H9 (cell line): ENCODE results near the gene CD47. TPM values are rescaled to one million over a fixed set of nuclear protein-coding genes. Genes with fewer than 3 reads are reported as not detected.

Source experiments
- DNase-seq: peaks from one replicate; pipeline ENCODE4 v3.0.0-alpha.2; 2017
- H2AFZ ChIP-seq: one replicate; pipeline ENCODE4 v1.6.1; 2013; ENCODE audit warnings: mild to moderate bottlenecking, low read length, control low read depth, moderate library complexity
- H2AK5ac ChIP-seq: 2 replicates; pipeline ENCODE4 v1.6.1; 2013; ENCODE audit warnings: low read length, control low read depth, mixed read lengths; ENCODE audit not compliant: insufficient read length
- H2BK120ac ChIP-seq: one replicate; pipeline ENCODE4 v1.6.1; 2013; ENCODE audit warnings: low read depth, mild to moderate bottlenecking, low read length, control low read depth, inconsistent platforms; ENCODE audit not compliant: poor library complexity, severe bottlenecking
- H2BK12ac ChIP-seq: 2 replicates; pipeline ENCODE4 v1.6.1; 2013; ENCODE audit warnings: low read length, control low read depth, mixed read lengths, low read depth; ENCODE audit not compliant: insufficient read length
- H2BK15ac ChIP-seq: 2 replicates; pipeline ENCODE4 v1.6.1; 2013; ENCODE audit warnings: low read depth, low read length, control low read depth
- H2BK20ac ChIP-seq: one replicate; pipeline ENCODE4 v1.6.1; 2013; ENCODE audit warnings: low read depth, mild to moderate bottlenecking, low read length, control low read depth, inconsistent platforms; ENCODE audit not compliant: poor library complexity, severe bottlenecking
- H2BK5ac ChIP-seq: 2 replicates; pipeline ENCODE4 v1.6.1; 2013; ENCODE audit warnings: low read length, control low read depth, mixed read lengths; ENCODE audit not compliant: insufficient read length
- H3K14ac ChIP-seq: 2 replicates; pipeline ENCODE4 v1.6.1; 2013; ENCODE audit warnings: low read length, control low read depth; ENCODE audit not compliant: insufficient read depth
- H3K18ac ChIP-seq: 2 replicates; pipeline ENCODE4 v1.6.1; 2013; ENCODE audit warnings: low read depth, mild to moderate bottlenecking, mixed read lengths, low read length, control low read depth; ENCODE audit not compliant: insufficient read length
- H3K23ac ChIP-seq: 2 replicates; pipeline ENCODE4 v1.6.1; 2013; ENCODE audit warnings: low read length, control low read depth, mixed read lengths, low read depth; ENCODE audit not compliant: insufficient read length
- H3K23me2 ChIP-seq: 2 replicates; pipeline ENCODE4 v1.6.1; 2013; ENCODE audit warnings: low read depth, mild to moderate bottlenecking, mixed read lengths, low read length, control low read depth; ENCODE audit not compliant: insufficient read length, poor library complexity, severe bottlenecking
- H3K27ac ChIP-seq: 2 replicates; pipeline ENCODE4 v1.5.1; 2013; ENCODE audit warnings: low read length, control low read depth, mixed read lengths, low read depth; ENCODE audit not compliant: insufficient read length
- H3K27me3 ChIP-seq: 2 replicates; pipeline ENCODE4 v1.6.1; 2013; ENCODE audit warnings: low read length, control low read depth, inconsistent platforms; ENCODE audit not compliant: insufficient read depth
- H3K4ac ChIP-seq: 2 replicates; pipeline ENCODE4 v1.6.1; 2013; ENCODE audit warnings: low read depth, mild to moderate bottlenecking, control low read depth, inconsistent platforms, low read length, moderate library complexity
- H3K4me1 ChIP-seq: 2 replicates; pipeline ENCODE4 v1.6.1; 2013; ENCODE audit warnings: low read length, control low read depth, inconsistent platforms; ENCODE audit not compliant: insufficient read depth
- H3K4me2 ChIP-seq: 2 replicates; pipeline ENCODE4 v1.6.1; 2013; ENCODE audit warnings: low read length, control low read depth, mixed read lengths; ENCODE audit not compliant: insufficient read length, insufficient read depth
- H3K56ac ChIP-seq: 2 replicates; pipeline ENCODE4 v1.6.1; 2013; ENCODE audit warnings: low read depth, mild to moderate bottlenecking, mixed read lengths, low read length, control low read depth; ENCODE audit not compliant: insufficient read length
- H3K79me1 ChIP-seq: 2 replicates; pipeline ENCODE4 v1.6.1; 2013; ENCODE audit warnings: low read depth, mild to moderate bottlenecking, moderate library complexity, low read length, control low read depth, inconsistent platforms; ENCODE audit not compliant: insufficient read depth, poor library complexity, severe bottlenecking
- H3K79me2 ChIP-seq: 2 replicates; pipeline ENCODE4 v1.6.1; 2013; ENCODE audit warnings: low read length, control low read depth, inconsistent platforms; ENCODE audit not compliant: insufficient read depth
- H3K9ac ChIP-seq: 2 replicates; pipeline ENCODE4 v1.6.1; 2013; ENCODE audit warnings: low read length, control low read depth, mixed read lengths; ENCODE audit not compliant: insufficient read length; ENCODE audit errors: extremely low read depth
- H3K9me3 ChIP-seq: one replicate; pipeline ENCODE4 v1.6.1; 2013; ENCODE audit warnings: low read depth, low read length, inconsistent platforms; ENCODE audit not compliant: control insufficient read depth
- H3T11ph ChIP-seq: one replicate; pipeline ENCODE4 v1.6.1; 2013; ENCODE audit warnings: mild to moderate bottlenecking, low read length, control low read depth, inconsistent platforms
- H4K20me1 ChIP-seq: one replicate; pipeline ENCODE4 v1.6.1; 2013; ENCODE audit not compliant: control insufficient read depth, insufficient read length, insufficient read depth
- H4K5ac ChIP-seq: 2 replicates; pipeline ENCODE4 v1.6.1; 2013; ENCODE audit warnings: low read depth, mild to moderate bottlenecking, mixed read lengths, low read length, control low read depth; ENCODE audit not compliant: insufficient read length
- H4K8ac ChIP-seq: replicated peaks from 2 replicates; pipeline ENCODE4 v1.6.1; 2013; ENCODE audit warnings: low read length, control low read depth, mixed read lengths, low read depth; ENCODE audit not compliant: insufficient read length
- H4K91ac ChIP-seq: 2 replicates; pipeline ENCODE4 v1.6.1; 2013; ENCODE audit warnings: low read depth, mild to moderate bottlenecking, moderate library complexity, mixed read lengths, low read length, control low read depth; ENCODE audit not compliant: insufficient read length
- H3K27ac Mint-ChIP-seq, 3 experiments: 2 replicates in 2 of 3; 3 replicates in 1 of 3; pipeline ENCODE4 v1.8.0; 2020 to 2021; ENCODE audit warnings: mixed read lengths in 3 of 3, mild to moderate bottlenecking in 1 of 3, moderate library complexity in 1 of 3
- H3K27me3 Mint-ChIP-seq: 2 replicates; pipeline ENCODE4 v1.8.0; 2021; ENCODE audit warnings: low read depth, mild to moderate bottlenecking, moderate library complexity, mixed read lengths
- H3K36me3 Mint-ChIP-seq, 3 experiments: 2 replicates in 2 of 3; 3 replicates in 1 of 3; pipeline ENCODE4 v1.8.0; 2020 to 2021; ENCODE audit warnings: low read depth in 3 of 3, mixed read lengths in 3 of 3; ENCODE audit not compliant: insufficient read depth in 1 of 3
- H3K4me1 Mint-ChIP-seq, 2 experiments: 2 replicates each; pipeline ENCODE4 v1.8.0; 2020; ENCODE audit warnings: mixed read lengths in 2 of 2
- H3K4me3 Mint-ChIP-seq, 2 experiments: 2 replicates in 1 of 2; 3 replicates in 1 of 2; pipeline ENCODE4 v1.8.0; 2020 to 2021; ENCODE audit warnings: mild to moderate bottlenecking in 2 of 2, mixed read lengths in 2 of 2, moderate library complexity in 1 of 2
- H3K9me3 Mint-ChIP-seq, 2 experiments: 2 replicates in 1 of 2; 3 replicates in 1 of 2; pipeline ENCODE4 v1.8.0; 2020; ENCODE audit warnings: mild to moderate bottlenecking in 2 of 2, mixed read lengths in 2 of 2, moderate library complexity in 1 of 2
- CTCF ChIP-seq: fragments of 200-600 bp; sonication (generic); conservative IDR thresholded peaks from 3 replicates; pipeline ENCODE4 v1.8.0; 2021; ENCODE audit warnings: antibody characterized with exemption, mild to moderate bottlenecking
- WGBS: extraction: QIAGEN DNeasy Blood & Tissue Kit; methylation state at CpG from one replicate; pipeline ENCODE4 v1.1.7; 2013; ENCODE audit warnings: missing lambda C conversion rate, low lambda C conversion rate, mixed read lengths; ENCODE audit not compliant: insufficient read length; ENCODE audit errors: extremely low coverage; 5-methylcytosine and 5-hydroxymethylcytosine counted together
- total RNA-seq: library from RNA; stranded (reverse); gene quantifications from 2 replicates; pipeline ENCODE4 v1.2.1, GENCODE V29; 2021

Gene CD47
- total RNA-seq, 1 experiment from 2014 or later, result 15.4 TPM

GRCh38 chr3:108004647-108005046 lies 86.2 kb downstream of the CD47 start:
- peaks cover 3 to 8% of the 10 kb centered on the region in 2 experiments; a peak in 1 of 4 replicates for H3K4me1 Mint-ChIP-seq
- Histone ChIP-seq H3K9ac (no peak overlapping the region), H3K14ac (no peak overlapping the region), H3K23ac (no peak overlapping the region), H3K56ac (no peak overlapping the region), H2BK5ac (no peak overlapping the region), H2BK15ac (no peak overlapping the region), H4K5ac (no peak overlapping the region), H3K27me3 (no peaks in the 10 kb centered on the region), H2BK20ac (no peak overlapping the region), H2BK12ac (no peak overlapping the region), H4K20me1 (no peaks in the 10 kb centered on the region), H3K23me2 (no peaks in the 10 kb centered on the region), H3K4me1 (no peaks in the 10 kb centered on the region; the same call in 1 of the 2 replicates), H3K79me2 (no peaks in the 10 kb centered on the region), H3K18ac (no peak overlapping the region), H2BK120ac (no peak overlapping the region), H2AK5ac (no peak overlapping the region), H3K79me1 (no peaks in the 10 kb centered on the region), H4K8ac (no peak overlapping the region), H3K4me2 (no peak overlapping the region), H3K9me3 (no peaks in the 10 kb centered on the region), H2AFZ (no peak overlapping the region), H4K91ac (no peak overlapping the region), H3K27ac (no peak overlapping the region), H3K4ac (no peak overlapping the region), H3T11ph (no peak overlapping the region)
- H3K9me3 Mint-ChIP-seq, result no peaks in the 10 kb centered on the region; a peak in 2 of 5 replicates
- DNase-seq, result no peak
- no CpG with 5 or more reads among the region's 9 CpGs for whole genome bisulfite sequencing
- peak overlapping the region in 1 of 3 experiments; percentile 60; a peak in 1 of 7 replicates for H3K27ac Mint-ChIP-seq
- peaks cover 0 to 4% (median 0%) of the 10 kb centered on the region in 3 experiments; a peak in 1 of 7 replicates for H3K36me3 Mint-ChIP-seq
- TF ChIP-seq CTCF, result no peak
- no peaks in the 10 kb centered on the region for H3K27me3 Mint-ChIP-seq
- no peak overlapping the region for H3K4me3 Mint-ChIP-seq
